Karpas-422 (cell line): ENCODE results near the gene URGCP. TPM values are rescaled to one million over a fixed set of nuclear protein-coding genes. Genes with fewer than 3 reads are reported as not detected.
"Not testable (repeated sequence)": the region's sequence is repeated elsewhere in the genome, so short reads cannot be mapped to it uniquely, and the experiment has no call there.

Experiments used
- DNase-seq: peaks from one replicate; pipeline ENCODE4 v3.0.0-alpha.2; 2015
- H2AFZ ChIP-seq: fragments of 200-600 bp; sonication (generic); 2 replicates; pipeline ENCODE4 v1.6.1; 2014; ENCODE audit warnings: antibody characterized with exemption, low read length, mixed read lengths
- H3K27ac ChIP-seq: fragments of 200-600 bp; sonication (generic); 2 replicates; pipeline ENCODE4 v1.5.1; 2014; ENCODE audit warnings: mild to moderate bottlenecking, low read length, moderate library complexity
- H3K27me3 ChIP-seq: fragments of 200-600 bp; sonication (generic); 2 replicates; pipeline ENCODE4 v1.6.1; 2014; ENCODE audit warnings: low read length, mixed read lengths
- H3K36me3 ChIP-seq: fragments of 200-600 bp; sonication (generic); 2 replicates; pipeline ENCODE4 v1.6.1; 2014; ENCODE audit warnings: low read length, mixed read lengths; ENCODE audit not compliant: insufficient read depth
- H3K4me1 ChIP-seq: fragments of 200-600 bp; sonication (generic); 2 replicates; pipeline ENCODE4 v1.6.1; 2014; ENCODE audit warnings: mild to moderate bottlenecking, low read length, mixed read lengths
- H3K4me2 ChIP-seq: fragments of 200-600 bp; sonication (generic); 2 replicates; pipeline ENCODE4 v1.6.1; 2014; ENCODE audit warnings: low read length, low read depth, mild to moderate bottlenecking; ENCODE audit not compliant: poor library complexity, severe bottlenecking
- H3K4me3 ChIP-seq: fragments of 200-600 bp; sonication (generic); 2 replicates; pipeline ENCODE4 v1.5.1; 2014; ENCODE audit warnings: mild to moderate bottlenecking, antibody characterized with exemption, low read length, mixed read lengths
- H3K79me2 ChIP-seq: fragments of 200-600 bp; sonication (generic); 2 replicates; pipeline ENCODE4 v1.6.1; 2014; ENCODE audit warnings: mild to moderate bottlenecking, low read length, mixed read lengths
- H3K9ac ChIP-seq: fragments of 200-600 bp; sonication (generic); 2 replicates; pipeline ENCODE4 v1.6.0; 2014; ENCODE audit warnings: low read length
- H3K9me2 ChIP-seq: fragments of 200-600 bp; sonication (generic), shearing (Covaris generic); replicated peaks from 2 replicates; pipeline ENCODE4 v1.6.0; 2014; ENCODE audit warnings: mild to moderate bottlenecking, low read length, moderate library complexity; ENCODE audit not compliant: insufficient read depth
- H3K9me3 ChIP-seq: fragments of 300-700, 200-600 bp; sonication (generic); 2 replicates; pipeline ENCODE4 v1.6.1; 2014; ENCODE audit warnings: low read length, mixed read lengths
- H4K20me1 ChIP-seq: fragments of 200-600 bp; sonication (generic); 2 replicates; pipeline ENCODE4 v1.6.1; 2014; ENCODE audit warnings: mild to moderate bottlenecking, antibody characterized with exemption, low read length, low read depth; ENCODE audit not compliant: insufficient read depth
- total RNA-seq: library from RNA; depleted of rRNA; stranded (reverse); fragments of >200 nt; shearing (Covaris generic); gene quantifications from 2 replicates; pipeline ENCODE4 v1.2.3, GENCODE V29; 2014; ENCODE audit warnings: low replicate concordance

URGCP gene
- total RNA-seq, 1 experiment from 2014 or later = 30.7 TPM

DNA sequence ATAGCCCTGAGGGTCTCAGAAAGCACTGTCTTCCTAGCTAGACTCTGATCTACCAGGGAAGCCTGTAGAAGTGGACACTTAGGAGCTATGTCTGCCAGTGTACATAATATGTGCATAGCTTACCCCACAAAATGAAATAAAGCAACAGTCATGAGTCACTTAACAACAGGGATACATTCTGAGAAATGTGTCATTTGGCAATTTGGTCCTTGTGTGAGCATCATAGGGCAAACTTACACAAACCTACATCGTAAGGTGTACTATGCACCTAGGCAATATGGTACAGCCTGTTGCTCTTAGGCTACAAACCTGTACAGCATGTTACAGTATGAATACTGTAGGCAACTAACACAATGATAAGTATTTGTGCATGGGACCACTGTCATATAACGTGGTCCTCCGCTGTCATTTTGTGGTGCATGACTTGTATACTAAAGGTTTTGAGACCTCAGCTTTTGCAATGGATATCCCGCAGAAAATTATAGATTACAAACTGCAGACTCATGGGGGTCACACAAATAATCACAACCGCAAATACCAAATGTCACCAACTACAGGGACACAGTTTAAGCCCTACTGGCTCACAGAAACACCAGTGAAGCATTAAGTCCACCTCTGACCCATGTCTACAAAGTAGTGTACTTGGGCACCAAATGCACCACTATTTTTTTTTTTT, 1.7 kb downstream of the URGCP start:
- Histone ChIP-seq H3K27me3 (no peaks in the 10 kb centered on the region), H3K9me3 (no peaks in the 10 kb centered on the region), H3K4me1 (peaks cover 25% of the 10 kb centered on the region), H3K27ac (no peak overlapping the region), H4K20me1 (no peaks in the 10 kb centered on the region; the same call in 1 of the 2 replicates), H3K79me2 (peaks cover 78% of the 10 kb centered on the region), H2AFZ (no peak overlapping the region), H3K4me2 (peak overlapping the region; percentile 93), H3K9me2 (no peaks in the 10 kb centered on the region), H3K4me3 (peak overlapping the region; percentile 75; the same call in 1 of the 2 replicates), H3K9ac (peak overlapping the region; percentile 74; the same call in 1 of the 2 replicates), H3K36me3 (no peaks in the 10 kb centered on the region)
- DNase-seq = no peak

DNA sequence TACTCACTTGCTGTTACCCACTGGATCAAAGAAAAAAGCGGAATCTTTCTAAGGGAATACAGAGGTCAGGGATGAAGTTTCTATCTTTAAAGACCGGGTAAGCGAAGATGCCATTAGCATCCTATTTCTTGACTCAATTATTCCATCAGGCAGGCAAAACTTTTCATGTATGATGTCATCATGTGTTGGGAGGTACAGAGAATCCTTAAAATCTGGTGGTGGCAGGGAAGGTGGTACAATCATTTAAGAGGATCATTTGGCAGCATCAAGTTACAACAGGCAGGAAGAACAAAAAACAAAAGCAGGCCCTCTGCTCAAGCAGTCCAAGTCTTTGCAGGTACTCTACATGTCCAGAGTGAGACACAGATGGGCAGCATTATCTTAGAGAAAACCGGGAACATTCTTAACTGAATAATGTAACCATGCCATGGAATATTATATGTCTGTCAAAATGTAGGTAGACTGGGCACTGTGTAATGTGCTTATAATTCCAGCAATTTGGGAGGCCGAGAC, 3.8 kb downstream of the URGCP start:
- Histone ChIP-seq H3K79me2 (peaks cover 84% of the 10 kb centered on the region), H4K20me1 (no peaks in the 10 kb centered on the region; the same call in 1 of the 2 replicates), H3K4me2 (no peak overlapping the region), H3K9me2 (no peaks in the 10 kb centered on the region), H2AFZ (no peak overlapping the region), H3K27ac (no peak overlapping the region), H3K4me3 (no peak overlapping the region), H3K4me1 (peaks cover 25% of the 10 kb centered on the region), H3K9ac (no peak overlapping the region), H3K27me3 (no peaks in the 10 kb centered on the region), H3K9me3 (no peaks in the 10 kb centered on the region), H3K36me3 (0 out of 2 replicates have a peak, but pooled peaks cover 6% of the 10 kb centered on the region)
- no peak for DNase-seq

DNA sequence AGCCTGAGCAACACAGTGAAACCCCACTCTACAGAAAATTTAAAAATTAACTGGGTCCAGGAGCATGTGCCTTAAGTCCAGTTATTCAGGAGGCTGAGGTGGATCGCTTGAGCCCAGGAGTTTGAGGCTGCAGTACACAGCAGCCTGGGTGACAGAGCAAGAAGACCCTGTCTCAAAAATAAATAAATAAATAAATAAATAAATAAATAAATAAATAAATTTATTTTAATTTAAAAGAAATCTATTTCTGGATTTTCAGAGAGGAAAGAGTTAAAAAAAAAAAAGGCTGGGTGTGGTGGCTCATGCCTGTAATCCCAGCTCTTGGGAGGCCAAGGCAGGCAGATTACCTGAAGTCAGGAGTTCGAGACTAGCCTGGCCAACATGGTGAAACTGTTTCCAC, 7.8 kb downstream of the URGCP start:
- not testable (repeated sequence) for H2AFZ ChIP-seq, H3K9me2 ChIP-seq, H3K9ac ChIP-seq, DNase-seq, H3K4me1 ChIP-seq, H4K20me1 ChIP-seq, H3K27ac ChIP-seq, H3K36me3 ChIP-seq, H3K9me3 ChIP-seq, H3K4me3 ChIP-seq, H3K4me2 ChIP-seq, H3K27me3 ChIP-seq
- H3K79me2 ChIP-seq = peaks cover 92% of the 10 kb centered on the region

DNA sequence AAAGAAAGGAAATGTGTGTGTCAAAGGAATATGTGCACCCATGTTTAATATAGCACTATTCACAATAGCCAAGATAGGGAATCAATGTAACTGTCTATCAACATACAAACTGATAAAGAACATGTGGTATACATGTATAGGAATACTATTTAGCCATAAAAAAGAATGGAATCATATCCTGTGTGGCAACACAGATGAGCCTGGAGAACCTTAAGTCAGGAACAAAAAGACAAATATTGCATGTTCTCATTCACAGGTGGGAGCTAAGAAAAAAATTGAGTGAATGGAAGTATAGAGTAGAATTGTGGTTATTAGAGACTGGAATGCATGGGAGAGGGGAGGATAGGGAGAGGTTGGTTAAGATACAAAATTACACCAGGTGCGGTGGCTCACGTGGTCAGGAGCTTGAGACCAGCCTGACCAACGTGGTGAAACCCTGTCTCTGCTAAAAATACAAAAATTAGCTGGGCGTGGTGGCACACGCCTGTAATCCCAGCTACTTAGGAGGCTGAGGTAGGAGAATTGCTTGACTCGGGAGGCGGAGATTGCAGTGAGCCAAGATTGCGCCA, 10.5 kb downstream of the URGCP start:
- Histone ChIP-seq H3K4me3 (no peak overlapping the region), H3K9me2 (no peaks in the 10 kb centered on the region), H2AFZ (no peak overlapping the region), H3K36me3 (0 out of 2 replicates have a peak, but pooled peaks cover 6% of the 10 kb centered on the region), H3K4me1 (peaks cover 3% of the 10 kb centered on the region), H3K9me3 (no peaks in the 10 kb centered on the region), H3K79me2 (peaks cover 92% of the 10 kb centered on the region), H3K9ac (no peak overlapping the region), H3K27me3 (no peaks in the 10 kb centered on the region), H4K20me1 (no peaks in the 10 kb centered on the region; the same call in 1 of the 2 replicates), H3K4me2 (no peak overlapping the region), H3K27ac (no peak overlapping the region)
- no peak for DNase-seq

DNA sequence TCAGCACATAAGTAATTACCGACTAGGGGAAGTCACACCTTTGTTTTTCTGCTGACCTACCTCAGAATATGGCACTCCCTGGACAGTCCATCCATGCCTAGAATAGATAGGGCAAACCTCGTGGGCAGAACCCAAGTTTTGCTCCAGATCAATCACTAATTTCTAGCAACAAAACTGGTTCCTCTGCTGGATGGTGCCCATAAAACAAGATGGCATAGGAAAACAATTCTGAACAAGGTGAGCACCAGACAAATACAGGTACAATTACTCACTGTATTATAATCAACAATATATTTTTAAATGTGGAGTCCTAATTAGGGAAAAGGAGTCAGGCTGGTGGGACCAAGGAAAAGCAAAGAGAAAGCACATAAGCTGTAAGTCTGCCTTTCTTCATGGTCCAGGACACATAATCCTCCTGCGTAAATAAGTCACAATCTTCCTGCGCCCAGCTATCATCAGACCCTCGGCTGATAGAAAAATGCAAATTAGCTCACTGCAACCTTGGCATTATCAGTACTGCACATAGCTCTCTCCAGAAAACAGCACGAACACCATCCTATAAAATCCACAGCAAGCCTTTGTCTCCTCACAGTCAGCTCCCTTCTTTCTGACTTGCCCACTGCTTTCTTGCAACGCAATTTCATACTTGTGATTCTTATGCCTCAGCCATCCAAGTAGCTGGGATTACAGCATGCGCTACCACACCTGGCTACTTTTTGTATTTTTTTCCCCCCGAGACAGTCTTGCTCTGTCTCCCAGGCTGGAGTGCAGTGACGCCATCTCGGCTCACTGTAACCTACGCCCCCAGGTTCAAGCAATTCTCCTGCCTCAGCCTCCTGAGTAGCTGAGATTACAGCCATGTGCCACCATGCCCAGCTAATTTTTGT, 15.1 kb downstream of the URGCP start:
- no peaks in the 10 kb centered on the region for H3K9me3 ChIP-seq
- peaks cover 4% of the 10 kb centered on the region; the same call in 1 of the 2 replicates for H4K20me1 ChIP-seq
- H3K36me3 ChIP-seq = peaks cover 8% of the 10 kb centered on the region
- peaks cover 3% of the 10 kb centered on the region for H3K4me1 ChIP-seq
- H2AFZ ChIP-seq = no peak overlapping the region
- H3K9me2 ChIP-seq = no peaks in the 10 kb centered on the region
- H3K27ac ChIP-seq = no peak overlapping the region
- no peak overlapping the region for H3K4me3 ChIP-seq
- H3K27me3 ChIP-seq = no peaks in the 10 kb centered on the region
- H3K9ac ChIP-seq = no peak overlapping the region
- no peak overlapping the region for H3K4me2 ChIP-seq
- no peak for DNase-seq
- peaks cover 89% of the 10 kb centered on the region for H3K79me2 ChIP-seq

DNA sequence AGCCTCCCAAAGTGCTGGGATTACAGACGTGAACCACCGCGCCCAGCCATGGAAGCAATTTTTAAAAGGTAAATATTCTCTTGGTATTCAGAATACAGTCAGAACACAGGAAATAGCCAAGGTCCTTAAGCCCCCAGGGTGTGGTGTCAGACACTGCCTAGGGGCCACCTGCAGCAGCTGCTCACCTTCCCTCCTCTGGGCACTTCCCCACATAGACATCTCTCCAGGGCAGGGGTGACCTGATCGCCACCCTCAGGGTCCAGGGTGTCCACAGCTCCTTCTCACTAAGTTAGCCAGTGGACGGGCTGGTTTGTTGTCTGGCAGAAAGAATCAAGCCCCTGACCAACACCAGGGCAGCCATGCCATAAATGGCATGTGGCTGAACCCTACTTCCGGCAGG, 15.9 kb downstream of the URGCP start:
- no peak for DNase-seq
- Histone ChIP-seq H3K79me2 (peaks cover 87% of the 10 kb centered on the region), H4K20me1 (peaks cover 4% of the 10 kb centered on the region; the same call in 1 of the 2 replicates)

DNA sequence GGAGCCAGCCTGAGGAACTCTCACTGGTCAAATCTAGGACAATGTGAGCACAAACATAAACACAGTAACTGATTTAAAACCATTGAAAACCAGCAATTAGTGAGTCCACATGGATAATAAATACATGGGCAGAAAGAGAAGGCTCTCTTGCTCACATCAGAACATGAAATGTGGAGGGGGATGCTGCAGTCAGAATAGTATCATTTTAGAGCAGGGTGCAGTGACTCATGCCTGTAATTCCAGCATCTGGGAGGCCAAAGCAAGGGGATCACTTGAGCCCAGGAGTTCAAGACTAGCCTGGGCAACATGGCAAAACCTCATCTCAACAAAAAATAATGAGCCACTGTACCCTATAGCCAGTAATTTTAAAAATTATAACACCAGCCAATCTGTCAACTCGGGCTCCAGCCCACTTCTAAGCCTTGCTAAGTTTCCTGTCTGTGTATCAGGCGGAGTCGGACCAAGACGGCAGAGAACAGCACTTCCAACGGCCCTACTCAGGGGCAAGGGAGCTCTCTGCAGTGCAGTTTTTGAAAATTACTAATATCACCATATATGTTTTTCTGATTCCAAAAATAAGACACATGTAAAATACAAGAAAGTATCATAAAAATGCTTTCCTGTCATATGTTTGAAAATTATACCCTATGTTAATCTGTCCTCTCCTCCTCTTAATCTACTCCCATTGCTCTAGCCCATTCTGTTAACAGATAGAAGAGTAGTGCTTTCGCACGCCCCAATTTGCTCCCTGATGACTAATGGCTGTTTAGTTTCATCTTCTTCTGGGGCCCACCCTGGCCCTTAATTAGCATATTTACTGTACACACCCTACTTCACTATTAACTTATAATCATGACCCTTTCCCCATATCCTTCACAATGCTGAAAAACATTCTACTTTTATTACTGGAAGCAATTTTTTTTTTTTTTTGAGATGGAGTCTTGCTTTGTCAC, 17.1 kb downstream of the URGCP start:
- Histone ChIP-seq H3K36me3 (peaks cover 19% of the 10 kb centered on the region), H3K27me3 (no peaks in the 10 kb centered on the region), H3K4me3 (no peak overlapping the region), H3K4me1 (peaks cover 3% of the 10 kb centered on the region), H3K9ac (no peak overlapping the region), H2AFZ (no peak overlapping the region), H3K9me3 (no peaks in the 10 kb centered on the region), H3K79me2 (peaks cover 79% of the 10 kb centered on the region), H3K27ac (no peak overlapping the region), H3K4me2 (no peak overlapping the region), H4K20me1 (peaks cover 4% of the 10 kb centered on the region; the same call in 1 of the 2 replicates), H3K9me2 (no peaks in the 10 kb centered on the region)
- DNase-seq = no peak

More for the DNA sequence above, 15.9 kb downstream of the URGCP start:
- no peaks in the 10 kb centered on the region for H3K27me3 ChIP-seq
- H3K4me1 ChIP-seq = peaks cover 3% of the 10 kb centered on the region
- H3K9me3 ChIP-seq = no peaks in the 10 kb centered on the region
- H3K36me3 ChIP-seq = peaks cover 16% of the 10 kb centered on the region
- H2AFZ ChIP-seq = no peak overlapping the region
- H3K9me2 ChIP-seq = no peaks in the 10 kb centered on the region
- H3K27ac ChIP-seq = no peak overlapping the region
- H3K4me2 ChIP-seq = no peak overlapping the region
- no peak overlapping the region for H3K4me3 ChIP-seq
- H3K9ac ChIP-seq = no peak overlapping the region
